Mammary epithelial cell (primary cell): ENCODE data around the gene DELE1.

Source experiments
- EZH2 ChIP-seq: IDR thresholded peaks from 2 replicates; pipeline ENCODE4 v1.6.1; 2012; ENCODE audit warnings: low read length, inconsistent platforms, borderline replicate concordance
- TF ChIP-seq, protein P1 (sequence below), 2 donors: IDR thresholded peaks in 1 of 2; conservative IDR thresholded peaks in 1 of 2; 2 replicates each; pipeline ENCODE4 v1.5.1; 2011 to 2012; ENCODE audit warnings: inconsistent platforms in 2 of 2, low read length in 2 of 2, mild to moderate bottlenecking in 2 of 2, control low read depth in 1 of 2, low read depth in 1 of 2; ENCODE audit not compliant: insufficient read depth in 1 of 2; ENCODE audit errors: extremely low read depth in 1 of 2

DNA sequence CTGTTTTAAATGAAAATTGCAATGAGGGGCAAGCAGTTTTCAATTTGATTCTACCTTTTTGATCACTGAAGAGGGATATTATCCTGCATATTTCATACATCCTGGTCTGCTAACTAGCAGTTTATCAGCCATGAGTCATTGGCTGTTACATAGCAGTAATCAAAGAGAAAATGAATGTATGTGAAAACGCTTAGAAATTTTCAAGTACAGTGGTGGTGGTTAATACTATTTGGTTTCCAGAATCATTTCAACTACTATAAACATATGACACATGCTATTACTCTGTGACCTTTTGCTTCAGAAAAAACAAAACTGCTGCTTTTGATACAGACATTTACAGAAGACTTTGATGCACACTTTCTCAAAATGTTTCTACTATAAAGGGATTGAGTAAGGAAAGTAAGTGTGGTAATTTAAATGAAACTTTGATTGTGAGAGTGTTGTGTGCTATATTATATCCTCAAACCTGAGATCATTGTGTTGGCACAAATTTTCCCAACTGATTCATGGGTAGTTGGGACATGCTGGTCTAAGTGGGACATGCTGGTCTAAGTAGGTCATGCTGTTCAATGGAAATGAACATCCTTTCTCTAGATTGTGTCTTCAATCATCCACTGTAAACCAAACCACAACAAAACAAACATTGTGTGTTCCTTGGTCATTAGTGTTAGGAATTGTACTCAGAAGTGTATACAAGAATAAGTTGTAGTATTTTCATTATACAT lies 50.4 kb downstream of the DELE1 start:
- TF ChIP-seq, protein P1, sequence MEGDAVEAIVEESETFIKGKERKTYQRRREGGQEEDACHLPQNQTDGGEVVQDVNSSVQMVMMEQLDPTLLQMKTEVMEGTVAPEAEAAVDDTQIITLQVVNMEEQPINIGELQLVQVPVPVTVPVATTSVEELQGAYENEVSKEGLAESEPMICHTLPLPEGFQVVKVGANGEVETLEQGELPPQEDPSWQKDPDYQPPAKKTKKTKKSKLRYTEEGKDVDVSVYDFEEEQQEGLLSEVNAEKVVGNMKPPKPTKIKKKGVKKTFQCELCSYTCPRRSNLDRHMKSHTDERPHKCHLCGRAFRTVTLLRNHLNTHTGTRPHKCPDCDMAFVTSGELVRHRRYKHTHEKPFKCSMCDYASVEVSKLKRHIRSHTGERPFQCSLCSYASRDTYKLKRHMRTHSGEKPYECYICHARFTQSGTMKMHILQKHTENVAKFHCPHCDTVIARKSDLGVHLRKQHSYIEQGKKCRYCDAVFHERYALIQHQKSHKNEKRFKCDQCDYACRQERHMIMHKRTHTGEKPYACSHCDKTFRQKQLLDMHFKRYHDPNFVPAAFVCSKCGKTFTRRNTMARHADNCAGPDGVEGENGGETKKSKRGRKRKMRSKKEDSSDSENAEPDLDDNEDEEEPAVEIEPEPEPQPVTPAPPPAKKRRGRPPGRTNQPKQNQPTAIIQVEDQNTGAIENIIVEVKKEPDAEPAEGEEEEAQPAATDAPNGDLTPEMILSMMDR (conservative IDR thresholded peaks at IDR 0.05 in 1 of 2, IDR thresholded peaks at IDR 0.05 in 1 of 2; ENCODE audit: extremely low read depth in 1 of 2, insufficient read depth in 1 of 2, low read depth in 1 of 2, low read length in 2 of 2) = no peak
- TF ChIP-seq EZH2 = no peak
